NAMALWA (cell line): ENCODE data around the gene DNAJA3.
A peak's percentile ranks its signal among the peaks of the same experiment; 100 is the strongest.

Experiments used
- DNase-seq: peaks from one replicate; pipeline ENCODE4 v3.0.0-alpha.2; 2015; ENCODE audit warnings: low spot score

The DNAJA3 gene

GRCh38 chr16:4425378-4426020, at the start of gene DNAJA3:
DNAJA3 (plus strand) TSS chr16:4425868; CDS start chr16:4425882, 14 bp downstream.
- peak; percentile 97 for DNase-seq

- DNase-seq: no peak
Observed at GRCh38 chr16:4376126-4376892, 49.4 kb upstream of the DNAJA3 start.

DNA sequence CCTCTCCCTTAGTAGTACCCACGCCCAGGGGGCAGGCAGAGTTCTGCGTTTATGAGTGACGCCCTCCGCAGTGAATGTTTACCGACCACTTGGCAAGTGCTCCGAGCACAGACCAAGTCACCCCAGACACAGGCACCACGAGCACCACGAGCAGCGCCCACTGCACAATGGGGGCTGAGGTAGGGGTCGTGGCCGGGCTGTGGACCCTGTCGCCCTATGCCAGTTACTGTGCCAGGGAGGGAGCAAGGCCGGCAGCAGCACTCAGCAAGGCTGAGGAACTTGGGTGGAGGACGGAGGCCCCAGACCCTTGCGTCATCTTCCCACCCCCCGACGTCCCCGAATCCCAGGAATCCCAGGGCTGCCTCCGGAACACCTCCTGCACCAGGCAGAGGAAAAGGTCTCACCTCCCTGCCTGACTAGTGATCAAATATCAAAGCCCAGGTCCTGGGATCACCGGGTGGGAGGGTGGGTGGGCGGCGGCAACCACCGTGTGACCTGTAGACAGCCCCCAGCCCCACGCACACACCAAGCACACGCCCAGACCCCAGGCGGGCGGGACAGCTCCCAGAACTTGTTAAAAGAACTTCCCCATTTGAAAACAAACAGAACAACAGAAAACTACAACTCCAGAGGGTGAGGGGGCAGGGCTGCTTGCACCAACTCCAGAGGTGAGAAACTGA, 48.6 kb upstream of the DNAJA3 start:
- DNase-seq: no peak

DNA sequence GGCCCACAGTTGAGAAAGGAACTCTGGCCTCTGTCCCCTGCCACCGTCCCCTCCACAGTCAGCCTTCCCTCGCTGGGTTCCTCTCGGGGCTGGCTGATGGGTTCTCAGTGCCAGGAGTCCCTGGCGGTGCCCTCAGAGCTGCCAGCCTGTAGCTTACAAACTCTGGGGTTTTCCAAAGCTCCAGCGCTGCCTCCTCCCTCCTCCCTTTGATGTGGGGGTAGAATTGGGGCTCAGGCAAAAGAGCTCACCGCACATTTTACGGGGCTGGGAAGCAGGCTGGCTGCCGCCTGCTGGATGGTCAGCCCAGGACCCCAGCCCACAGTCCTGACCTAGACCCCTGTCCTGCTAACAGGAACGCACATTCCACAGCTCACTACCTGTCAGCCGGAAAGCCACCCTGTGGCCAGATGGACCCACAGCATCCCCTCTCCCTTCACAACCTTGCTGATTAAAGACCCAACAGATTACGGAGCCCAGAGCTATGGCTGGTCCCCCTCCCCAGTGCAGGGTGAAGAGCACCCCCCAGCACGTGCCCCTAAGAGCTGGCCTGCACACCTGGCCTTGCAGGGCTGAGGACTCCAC, 48.0 kb upstream of the DNAJA3 start:
- DNase-seq: no peak

- no peak for DNase-seq
Observed at GRCh38 chr16:4378161-4378666, 47.5 kb upstream of the DNAJA3 start.

- no peak for DNase-seq
Observed at GRCh38 chr16:4378999-4379690, 46.5 kb upstream of the DNAJA3 start.

- DNase-seq: no peak
Observed at GRCh38 chr16:4380119-4381063, 45.3 kb upstream of the DNAJA3 start.

- no peak for DNase-seq
Observed at GRCh38 chr16:4381072-4381934, 44.4 kb upstream of the DNAJA3 start.

- DNase-seq: no peak
Observed at GRCh38 chr16:4381935-4382794, 43.5 kb upstream of the DNAJA3 start.

DNA sequence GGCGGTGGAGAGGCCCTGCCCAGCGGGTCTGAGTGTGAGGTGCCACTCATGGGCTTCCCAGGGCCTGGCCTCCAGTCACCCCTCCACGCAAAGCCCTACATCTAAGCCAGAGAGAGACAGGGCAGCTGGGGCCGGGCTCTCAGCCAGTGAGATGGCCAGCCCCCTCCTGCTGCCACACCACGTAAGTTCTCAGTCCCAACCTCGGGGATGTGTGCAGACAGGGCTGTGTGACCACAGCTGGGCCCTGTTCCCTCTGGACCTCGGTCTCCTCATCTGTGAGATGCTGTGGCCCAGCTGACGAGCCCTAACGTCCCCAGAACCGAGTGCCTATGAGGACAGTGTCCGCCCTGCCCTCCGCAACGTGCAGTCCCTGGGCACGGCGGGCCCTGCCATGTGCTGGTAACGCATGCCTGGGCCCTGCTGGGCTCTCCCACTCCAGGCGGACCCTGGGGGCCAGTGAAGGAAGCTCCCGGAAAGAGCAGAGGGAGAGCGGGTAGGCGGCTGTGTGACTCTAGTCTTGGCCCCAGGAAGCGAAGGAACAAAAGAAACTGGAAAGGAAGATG, 42.8 kb upstream of the DNAJA3 start:
- no peak for DNase-seq

- no peak for DNase-seq
Observed at GRCh38 chr16:4383591-4384444, 41.9 kb upstream of the DNAJA3 start.

DNA sequence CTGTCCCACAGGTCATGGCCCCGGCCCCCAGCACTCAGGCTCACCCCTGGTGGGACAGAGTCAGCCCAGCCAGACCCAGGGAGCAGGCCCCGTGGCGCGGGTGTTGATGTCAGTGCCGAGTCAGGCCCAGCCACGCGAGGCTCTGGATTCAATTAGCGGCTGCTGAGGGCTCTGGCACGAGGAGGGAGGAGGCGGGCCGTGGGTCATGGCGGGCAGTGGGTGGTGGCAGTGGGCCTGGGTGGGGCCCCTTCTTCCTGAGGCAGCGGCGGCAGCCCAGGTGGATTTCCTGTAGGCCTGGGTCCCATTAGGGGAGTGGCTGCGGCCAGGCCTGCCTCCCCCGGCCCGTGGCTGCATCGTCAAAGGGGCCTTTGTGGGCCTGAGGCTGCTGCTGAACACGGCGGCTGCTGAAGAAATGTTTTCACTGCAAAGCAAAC, 41.1 kb upstream of the DNAJA3 start:
- DNase-seq: no peak

DNA sequence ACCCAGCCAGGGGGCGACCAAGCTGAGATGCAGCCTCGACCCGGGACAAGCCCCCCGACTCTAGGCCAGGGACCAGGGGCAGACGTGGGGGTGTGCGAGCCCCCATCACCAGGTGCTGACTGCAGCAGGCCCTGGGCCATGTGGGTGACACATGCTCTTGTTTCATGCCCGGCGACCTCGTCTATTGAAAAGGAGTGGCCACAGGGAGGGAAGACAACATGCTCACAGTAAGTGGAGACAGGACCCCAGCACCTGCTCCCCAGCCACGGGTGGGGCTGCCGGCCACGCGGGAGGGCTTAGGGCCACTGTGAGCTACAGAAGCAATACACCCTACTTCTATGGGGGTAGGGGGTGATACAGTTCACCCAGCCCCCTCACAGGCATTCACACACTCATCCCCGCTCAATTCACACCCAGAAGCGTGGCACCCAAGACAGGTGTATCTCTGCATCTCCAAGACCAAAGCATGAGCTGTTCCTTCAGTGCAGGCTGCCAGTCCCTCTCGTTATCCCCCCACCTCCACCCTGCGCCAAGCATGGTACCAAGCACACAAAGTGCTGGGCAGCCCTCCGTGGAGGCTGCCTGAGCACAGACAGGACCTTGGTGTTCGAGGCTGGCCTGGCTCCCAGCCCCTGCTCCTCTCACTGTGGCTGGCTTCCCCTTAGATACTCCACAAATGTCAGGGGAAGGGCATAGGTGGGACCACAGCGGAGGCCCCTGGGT, 40.4 kb upstream of the DNAJA3 start:
- DNase-seq: no peak

DNA sequence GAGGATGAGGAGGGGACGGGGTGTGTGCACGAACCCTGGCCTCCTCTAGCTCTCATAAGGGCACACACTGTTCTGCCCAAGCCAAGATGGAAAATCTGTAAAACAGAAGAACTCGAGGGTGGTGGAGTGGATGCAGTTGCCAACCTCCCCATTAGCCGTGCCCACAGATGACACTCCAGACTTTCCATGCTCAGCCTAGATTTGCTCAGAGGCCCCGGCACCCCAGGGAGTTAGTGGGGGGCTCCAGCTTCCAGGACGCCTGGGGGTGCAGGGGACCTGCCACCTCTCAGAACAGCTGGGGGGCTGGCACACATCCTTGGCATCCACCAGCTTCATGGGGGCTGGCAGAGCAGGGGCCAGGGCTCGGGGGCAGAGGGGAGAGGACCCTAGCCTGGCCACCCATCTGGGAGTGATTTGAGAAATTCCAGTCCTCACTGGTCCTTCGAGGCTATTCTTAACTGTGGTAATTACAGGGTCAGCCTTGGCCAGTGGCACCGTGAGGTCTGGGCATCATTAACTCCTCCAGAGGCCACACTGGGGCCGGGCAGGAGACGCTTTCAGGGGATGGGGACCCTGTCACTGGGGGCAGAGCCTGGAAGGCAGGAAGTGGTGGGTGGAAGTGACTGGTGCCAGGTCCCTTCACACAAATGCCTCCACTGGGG, 39.7 kb upstream of the DNAJA3 start:
- DNase-seq: no peak

- no peak for DNase-seq
Observed at GRCh38 chr16:4386451-4386805, 39.2 kb upstream of the DNAJA3 start.

DNA sequence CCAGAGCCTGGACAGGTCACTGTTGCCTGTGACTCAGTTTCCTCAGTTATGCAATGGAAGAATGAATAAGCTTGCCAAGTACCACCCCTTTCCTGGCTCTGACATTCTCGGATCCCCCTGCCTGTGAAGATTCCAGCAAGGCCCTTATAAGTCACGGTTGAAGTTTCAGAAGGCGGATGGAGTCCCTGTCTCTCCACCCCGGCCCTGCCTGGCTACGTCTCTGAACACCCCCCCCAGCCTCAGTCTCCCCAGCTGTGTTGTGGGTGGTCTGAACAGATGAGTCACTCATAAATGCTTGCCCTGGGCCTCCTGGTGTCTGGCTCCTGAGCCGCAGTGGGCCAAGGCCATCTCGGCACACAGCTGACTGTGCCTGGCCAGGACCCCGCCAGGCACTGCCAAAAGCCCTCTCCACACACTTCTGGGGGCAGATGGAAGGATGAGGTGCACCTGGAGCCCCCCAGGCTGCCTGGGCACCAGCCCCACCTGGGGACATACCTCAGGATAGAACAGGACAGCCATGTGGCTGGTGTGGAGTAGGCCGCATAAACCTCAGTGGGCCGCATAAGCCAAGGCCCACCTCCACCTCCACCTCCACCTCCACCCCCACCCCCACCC, 38.6 kb upstream of the DNAJA3 start:
- no peak for DNase-seq
